Liver (tissue), 3 donors: ENCODE results near the gene FAM13A.

Experiments
- JUND ChIP-seq, 2 donors: IDR thresholded peaks; 2 replicates each; pipeline ENCODE4 v1.6.1; 2016; ENCODE audit warnings: antibody characterized with exemption in 2 of 2
- RAD21 ChIP-seq, 2 donors: IDR thresholded peaks; 2 replicates each; pipeline ENCODE4 v1.6.1; 2016; ENCODE audit warnings: antibody characterized with exemption in 2 of 2, mild to moderate bottlenecking in 2 of 2
- TAF1 ChIP-seq: conservative IDR thresholded peaks from 2 replicates; pipeline ENCODE4 v1.6.1; 2016; ENCODE audit warnings: antibody characterized with exemption, mild to moderate bottlenecking
- TF ChIP-seq, protein P1 (sequence below): IDR thresholded peaks from 2 replicates; pipeline ENCODE4 v1.6.1; 2016; ENCODE audit warnings: antibody characterized with exemption, mild to moderate bottlenecking
- TF ChIP-seq, protein P2 (sequence below): fragments of 150-350 bp; IDR thresholded peaks from 2 replicates; pipeline ENCODE4 v1.5.1; 2017; ENCODE audit warnings: improper control_type of control experiment, low read depth, low read length; ENCODE audit not compliant: missing input control
- donor health status: healthy.
- donor health status: healthy.

- no peak for TF ChIP-seq JUND (IDR thresholded peaks at IDR 0.05)
- TF ChIP-seq, protein P1, sequence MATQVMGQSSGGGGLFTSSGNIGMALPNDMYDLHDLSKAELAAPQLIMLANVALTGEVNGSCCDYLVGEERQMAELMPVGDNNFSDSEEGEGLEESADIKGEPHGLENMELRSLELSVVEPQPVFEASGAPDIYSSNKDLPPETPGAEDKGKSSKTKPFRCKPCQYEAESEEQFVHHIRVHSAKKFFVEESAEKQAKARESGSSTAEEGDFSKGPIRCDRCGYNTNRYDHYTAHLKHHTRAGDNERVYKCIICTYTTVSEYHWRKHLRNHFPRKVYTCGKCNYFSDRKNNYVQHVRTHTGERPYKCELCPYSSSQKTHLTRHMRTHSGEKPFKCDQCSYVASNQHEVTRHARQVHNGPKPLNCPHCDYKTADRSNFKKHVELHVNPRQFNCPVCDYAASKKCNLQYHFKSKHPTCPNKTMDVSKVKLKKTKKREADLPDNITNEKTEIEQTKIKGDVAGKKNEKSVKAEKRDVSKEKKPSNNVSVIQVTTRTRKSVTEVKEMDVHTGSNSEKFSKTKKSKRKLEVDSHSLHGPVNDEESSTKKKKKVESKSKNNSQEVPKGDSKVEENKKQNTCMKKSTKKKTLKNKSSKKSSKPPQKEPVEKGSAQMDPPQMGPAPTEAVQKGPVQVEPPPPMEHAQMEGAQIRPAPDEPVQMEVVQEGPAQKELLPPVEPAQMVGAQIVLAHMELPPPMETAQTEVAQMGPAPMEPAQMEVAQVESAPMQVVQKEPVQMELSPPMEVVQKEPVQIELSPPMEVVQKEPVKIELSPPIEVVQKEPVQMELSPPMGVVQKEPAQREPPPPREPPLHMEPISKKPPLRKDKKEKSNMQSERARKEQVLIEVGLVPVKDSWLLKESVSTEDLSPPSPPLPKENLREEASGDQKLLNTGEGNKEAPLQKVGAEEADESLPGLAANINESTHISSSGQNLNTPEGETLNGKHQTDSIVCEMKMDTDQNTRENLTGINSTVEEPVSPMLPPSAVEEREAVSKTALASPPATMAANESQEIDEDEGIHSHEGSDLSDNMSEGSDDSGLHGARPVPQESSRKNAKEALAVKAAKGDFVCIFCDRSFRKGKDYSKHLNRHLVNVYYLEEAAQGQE = no peak
- TF ChIP-seq, protein P2, sequence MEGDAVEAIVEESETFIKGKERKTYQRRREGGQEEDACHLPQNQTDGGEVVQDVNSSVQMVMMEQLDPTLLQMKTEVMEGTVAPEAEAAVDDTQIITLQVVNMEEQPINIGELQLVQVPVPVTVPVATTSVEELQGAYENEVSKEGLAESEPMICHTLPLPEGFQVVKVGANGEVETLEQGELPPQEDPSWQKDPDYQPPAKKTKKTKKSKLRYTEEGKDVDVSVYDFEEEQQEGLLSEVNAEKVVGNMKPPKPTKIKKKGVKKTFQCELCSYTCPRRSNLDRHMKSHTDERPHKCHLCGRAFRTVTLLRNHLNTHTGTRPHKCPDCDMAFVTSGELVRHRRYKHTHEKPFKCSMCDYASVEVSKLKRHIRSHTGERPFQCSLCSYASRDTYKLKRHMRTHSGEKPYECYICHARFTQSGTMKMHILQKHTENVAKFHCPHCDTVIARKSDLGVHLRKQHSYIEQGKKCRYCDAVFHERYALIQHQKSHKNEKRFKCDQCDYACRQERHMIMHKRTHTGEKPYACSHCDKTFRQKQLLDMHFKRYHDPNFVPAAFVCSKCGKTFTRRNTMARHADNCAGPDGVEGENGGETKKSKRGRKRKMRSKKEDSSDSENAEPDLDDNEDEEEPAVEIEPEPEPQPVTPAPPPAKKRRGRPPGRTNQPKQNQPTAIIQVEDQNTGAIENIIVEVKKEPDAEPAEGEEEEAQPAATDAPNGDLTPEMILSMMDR = no peak
- TF ChIP-seq RAD21 (IDR thresholded peaks at IDR 0.05) = no peak
- TF ChIP-seq TAF1 = no peak
Measured at GRCh38 chr4:89007338-89007939, 49.5 kb downstream of the FAM13A start.
